H9 (cell line): ENCODE data around the gene TBX3. TPM values are rescaled to one million over a fixed set of nuclear protein-coding genes. Genes with fewer than 3 reads are reported as not detected.

Experiments
- DNase-seq: peaks from one replicate; pipeline ENCODE4 v3.0.0-alpha.2; 2017
- H2AFZ ChIP-seq: one replicate; pipeline ENCODE4 v1.6.1; 2013; ENCODE audit warnings: mild to moderate bottlenecking, low read length, control low read depth, moderate library complexity
- H2AK5ac ChIP-seq: 2 replicates; pipeline ENCODE4 v1.6.1; 2013; ENCODE audit warnings: low read length, control low read depth, mixed read lengths; ENCODE audit not compliant: insufficient read length
- H2BK120ac ChIP-seq: one replicate; pipeline ENCODE4 v1.6.1; 2013; ENCODE audit warnings: low read depth, mild to moderate bottlenecking, low read length, control low read depth, inconsistent platforms; ENCODE audit not compliant: poor library complexity, severe bottlenecking
- H2BK12ac ChIP-seq: 2 replicates; pipeline ENCODE4 v1.6.1; 2013; ENCODE audit warnings: low read length, control low read depth, mixed read lengths, low read depth; ENCODE audit not compliant: insufficient read length
- H2BK15ac ChIP-seq: 2 replicates; pipeline ENCODE4 v1.6.1; 2013; ENCODE audit warnings: low read depth, low read length, control low read depth
- H2BK20ac ChIP-seq: one replicate; pipeline ENCODE4 v1.6.1; 2013; ENCODE audit warnings: low read depth, mild to moderate bottlenecking, low read length, control low read depth, inconsistent platforms; ENCODE audit not compliant: poor library complexity, severe bottlenecking
- H2BK5ac ChIP-seq: 2 replicates; pipeline ENCODE4 v1.6.1; 2013; ENCODE audit warnings: low read length, control low read depth, mixed read lengths; ENCODE audit not compliant: insufficient read length
- H3K14ac ChIP-seq: 2 replicates; pipeline ENCODE4 v1.6.1; 2013; ENCODE audit warnings: low read length, control low read depth; ENCODE audit not compliant: insufficient read depth
- H3K18ac ChIP-seq: 2 replicates; pipeline ENCODE4 v1.6.1; 2013; ENCODE audit warnings: low read depth, mild to moderate bottlenecking, mixed read lengths, low read length, control low read depth; ENCODE audit not compliant: insufficient read length
- H3K23ac ChIP-seq: 2 replicates; pipeline ENCODE4 v1.6.1; 2013; ENCODE audit warnings: low read length, control low read depth, mixed read lengths, low read depth; ENCODE audit not compliant: insufficient read length
- H3K23me2 ChIP-seq: 2 replicates; pipeline ENCODE4 v1.6.1; 2013; ENCODE audit warnings: low read depth, mild to moderate bottlenecking, mixed read lengths, low read length, control low read depth; ENCODE audit not compliant: insufficient read length, poor library complexity, severe bottlenecking
- H3K27ac ChIP-seq: 2 replicates; pipeline ENCODE4 v1.5.1; 2013; ENCODE audit warnings: low read length, control low read depth, mixed read lengths, low read depth; ENCODE audit not compliant: insufficient read length
- H3K27me3 ChIP-seq: 2 replicates; pipeline ENCODE4 v1.6.1; 2013; ENCODE audit warnings: low read length, control low read depth, inconsistent platforms; ENCODE audit not compliant: insufficient read depth
- H3K4ac ChIP-seq: 2 replicates; pipeline ENCODE4 v1.6.1; 2013; ENCODE audit warnings: low read depth, mild to moderate bottlenecking, control low read depth, inconsistent platforms, low read length, moderate library complexity
- H3K4me1 ChIP-seq: 2 replicates; pipeline ENCODE4 v1.6.1; 2013; ENCODE audit warnings: low read length, control low read depth, inconsistent platforms; ENCODE audit not compliant: insufficient read depth
- H3K4me2 ChIP-seq: 2 replicates; pipeline ENCODE4 v1.6.1; 2013; ENCODE audit warnings: low read length, control low read depth, mixed read lengths; ENCODE audit not compliant: insufficient read length, insufficient read depth
- H3K56ac ChIP-seq: 2 replicates; pipeline ENCODE4 v1.6.1; 2013; ENCODE audit warnings: low read depth, mild to moderate bottlenecking, mixed read lengths, low read length, control low read depth; ENCODE audit not compliant: insufficient read length
- H3K79me1 ChIP-seq: 2 replicates; pipeline ENCODE4 v1.6.1; 2013; ENCODE audit warnings: low read depth, mild to moderate bottlenecking, moderate library complexity, low read length, control low read depth, inconsistent platforms; ENCODE audit not compliant: insufficient read depth, poor library complexity, severe bottlenecking
- H3K79me2 ChIP-seq: 2 replicates; pipeline ENCODE4 v1.6.1; 2013; ENCODE audit warnings: low read length, control low read depth, inconsistent platforms; ENCODE audit not compliant: insufficient read depth
- H3K9ac ChIP-seq: 2 replicates; pipeline ENCODE4 v1.6.1; 2013; ENCODE audit warnings: low read length, control low read depth, mixed read lengths; ENCODE audit not compliant: insufficient read length; ENCODE audit errors: extremely low read depth
- H3K9me3 ChIP-seq: one replicate; pipeline ENCODE4 v1.6.1; 2013; ENCODE audit warnings: low read depth, low read length, inconsistent platforms; ENCODE audit not compliant: control insufficient read depth
- H3T11ph ChIP-seq: one replicate; pipeline ENCODE4 v1.6.1; 2013; ENCODE audit warnings: mild to moderate bottlenecking, low read length, control low read depth, inconsistent platforms
- H4K20me1 ChIP-seq: one replicate; pipeline ENCODE4 v1.6.1; 2013; ENCODE audit not compliant: control insufficient read depth, insufficient read length, insufficient read depth
- H4K5ac ChIP-seq: 2 replicates; pipeline ENCODE4 v1.6.1; 2013; ENCODE audit warnings: low read depth, mild to moderate bottlenecking, mixed read lengths, low read length, control low read depth; ENCODE audit not compliant: insufficient read length
- H4K8ac ChIP-seq: replicated peaks from 2 replicates; pipeline ENCODE4 v1.6.1; 2013; ENCODE audit warnings: low read length, control low read depth, mixed read lengths, low read depth; ENCODE audit not compliant: insufficient read length
- H4K91ac ChIP-seq: 2 replicates; pipeline ENCODE4 v1.6.1; 2013; ENCODE audit warnings: low read depth, mild to moderate bottlenecking, moderate library complexity, mixed read lengths, low read length, control low read depth; ENCODE audit not compliant: insufficient read length
- H3K27ac Mint-ChIP-seq, 3 experiments: 2 replicates in 2 of 3; 3 replicates in 1 of 3; pipeline ENCODE4 v1.8.0; 2020 to 2021; ENCODE audit warnings: mixed read lengths in 3 of 3, mild to moderate bottlenecking in 1 of 3, moderate library complexity in 1 of 3
- H3K27me3 Mint-ChIP-seq: 2 replicates; pipeline ENCODE4 v1.8.0; 2021; ENCODE audit warnings: low read depth, mild to moderate bottlenecking, moderate library complexity, mixed read lengths
- H3K36me3 Mint-ChIP-seq, 3 experiments: 2 replicates in 2 of 3; 3 replicates in 1 of 3; pipeline ENCODE4 v1.8.0; 2020 to 2021; ENCODE audit warnings: low read depth in 3 of 3, mixed read lengths in 3 of 3; ENCODE audit not compliant: insufficient read depth in 1 of 3
- H3K4me1 Mint-ChIP-seq, 2 experiments: 2 replicates each; pipeline ENCODE4 v1.8.0; 2020; ENCODE audit warnings: mixed read lengths in 2 of 2
- H3K4me3 Mint-ChIP-seq, 2 experiments: 2 replicates in 1 of 2; 3 replicates in 1 of 2; pipeline ENCODE4 v1.8.0; 2020 to 2021; ENCODE audit warnings: mild to moderate bottlenecking in 2 of 2, mixed read lengths in 2 of 2, moderate library complexity in 1 of 2
- H3K9me3 Mint-ChIP-seq, 2 experiments: 2 replicates in 1 of 2; 3 replicates in 1 of 2; pipeline ENCODE4 v1.8.0; 2020; ENCODE audit warnings: mild to moderate bottlenecking in 2 of 2, mixed read lengths in 2 of 2, moderate library complexity in 1 of 2
- WGBS: extraction: QIAGEN DNeasy Blood & Tissue Kit; methylation state at CpG from one replicate; pipeline ENCODE4 v1.1.7; 2013; ENCODE audit warnings: missing lambda C conversion rate, low lambda C conversion rate, mixed read lengths; ENCODE audit not compliant: insufficient read length; ENCODE audit errors: extremely low coverage; 5-methylcytosine and 5-hydroxymethylcytosine counted together
- total RNA-seq: library from RNA; stranded (reverse); gene quantifications from 2 replicates; pipeline ENCODE4 v1.2.1, GENCODE V29; 2021
- TF ChIP-seq, protein P1 (sequence below): fragments of 200-600 bp; sonication (generic); conservative IDR thresholded peaks from 3 replicates; pipeline ENCODE4 v1.8.0; 2021; ENCODE audit warnings: antibody characterized with exemption, mild to moderate bottlenecking

Gene TBX3
- total RNA-seq, 1 experiment from 2014 or later, result 0.04 TPM

DNA sequence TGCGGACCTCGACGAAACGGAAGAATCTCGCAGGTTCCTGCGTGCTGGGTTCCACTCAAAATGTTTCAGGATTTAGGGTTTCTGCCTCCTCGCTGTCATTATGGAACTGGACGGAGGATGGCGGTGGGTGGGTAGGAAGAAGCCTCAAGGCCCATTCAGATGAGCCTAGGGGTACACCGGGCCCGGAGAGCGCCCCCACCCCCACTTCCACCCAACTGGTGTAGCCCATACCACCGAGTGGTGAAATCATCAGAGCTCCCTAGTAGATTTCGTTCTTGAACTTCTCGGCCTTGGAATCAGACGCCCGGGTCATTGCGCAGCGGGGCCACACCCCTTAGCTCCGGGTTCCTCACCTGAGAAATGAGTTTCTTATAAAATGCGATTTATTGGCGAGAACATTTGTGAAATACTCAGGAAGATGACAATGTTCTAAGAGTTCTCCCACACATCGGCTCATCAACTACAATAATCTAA lies 13.3 kb upstream of the TBX3 start:
- H3K4me2 ChIP-seq, result peak overlapping the region; percentile 28
- H3K56ac ChIP-seq, result no peak overlapping the region
- Mint-ChIP-seq H3K27ac (no peak overlapping the region), H3K36me3 (no peaks in the 10 kb centered on the region), H3K4me3 (peak overlapping the region in 1 of 2 experiments; percentile 75; a peak in 1 of 5 replicates), H3K9me3 (peaks cover 0 to 23% of the 10 kb centered on the region in 2 experiments; a peak in 2 of 5 replicates), H3K4me1 (peaks cover 27 to 62% of the 10 kb centered on the region in 2 experiments), H3K27me3 (peaks cover 100% of the 10 kb centered on the region)
- DNase-seq, result no peak
- H3K4ac ChIP-seq, result no peak overlapping the region
- H3K23ac ChIP-seq, result no peak overlapping the region
- H4K8ac ChIP-seq, result no peak overlapping the region
- H3K23me2 ChIP-seq, result no peaks in the 10 kb centered on the region
- H4K20me1 ChIP-seq, result no peaks in the 10 kb centered on the region
- H4K91ac ChIP-seq, result no peak overlapping the region
- no peak overlapping the region for H4K5ac ChIP-seq
- no peak overlapping the region for H2BK12ac ChIP-seq
- no peak overlapping the region for H2BK120ac ChIP-seq
- TF ChIP-seq, protein P1, sequence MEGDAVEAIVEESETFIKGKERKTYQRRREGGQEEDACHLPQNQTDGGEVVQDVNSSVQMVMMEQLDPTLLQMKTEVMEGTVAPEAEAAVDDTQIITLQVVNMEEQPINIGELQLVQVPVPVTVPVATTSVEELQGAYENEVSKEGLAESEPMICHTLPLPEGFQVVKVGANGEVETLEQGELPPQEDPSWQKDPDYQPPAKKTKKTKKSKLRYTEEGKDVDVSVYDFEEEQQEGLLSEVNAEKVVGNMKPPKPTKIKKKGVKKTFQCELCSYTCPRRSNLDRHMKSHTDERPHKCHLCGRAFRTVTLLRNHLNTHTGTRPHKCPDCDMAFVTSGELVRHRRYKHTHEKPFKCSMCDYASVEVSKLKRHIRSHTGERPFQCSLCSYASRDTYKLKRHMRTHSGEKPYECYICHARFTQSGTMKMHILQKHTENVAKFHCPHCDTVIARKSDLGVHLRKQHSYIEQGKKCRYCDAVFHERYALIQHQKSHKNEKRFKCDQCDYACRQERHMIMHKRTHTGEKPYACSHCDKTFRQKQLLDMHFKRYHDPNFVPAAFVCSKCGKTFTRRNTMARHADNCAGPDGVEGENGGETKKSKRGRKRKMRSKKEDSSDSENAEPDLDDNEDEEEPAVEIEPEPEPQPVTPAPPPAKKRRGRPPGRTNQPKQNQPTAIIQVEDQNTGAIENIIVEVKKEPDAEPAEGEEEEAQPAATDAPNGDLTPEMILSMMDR, result no peak
- H3K18ac ChIP-seq, result no peak overlapping the region
- H2BK5ac ChIP-seq, result no peak overlapping the region
- no peak overlapping the region for H2BK20ac ChIP-seq
- no peak overlapping the region for H2BK15ac ChIP-seq
- H3K79me1 ChIP-seq, result no peaks in the 10 kb centered on the region
- no peak overlapping the region for H3K14ac ChIP-seq
- no peaks in the 10 kb centered on the region for H3K79me2 ChIP-seq
- no peak overlapping the region for H3K27ac ChIP-seq
- no peak overlapping the region for H2AK5ac ChIP-seq
- H3K27me3 ChIP-seq, result peaks cover 99% of the 10 kb centered on the region
- no peak overlapping the region for H3T11ph ChIP-seq
- WGBS, result no CpG with 5 or more reads among the region's 23 CpGs
- no peaks in the 10 kb centered on the region for H3K9me3 ChIP-seq
- peaks cover 2% of the 10 kb centered on the region for H3K4me1 ChIP-seq
- H3K9ac ChIP-seq, result no peak overlapping the region
- H2AFZ ChIP-seq, result no peak overlapping the region
